ENCODE data around the gene FAM234A.

FAM234A gene

DNA sequence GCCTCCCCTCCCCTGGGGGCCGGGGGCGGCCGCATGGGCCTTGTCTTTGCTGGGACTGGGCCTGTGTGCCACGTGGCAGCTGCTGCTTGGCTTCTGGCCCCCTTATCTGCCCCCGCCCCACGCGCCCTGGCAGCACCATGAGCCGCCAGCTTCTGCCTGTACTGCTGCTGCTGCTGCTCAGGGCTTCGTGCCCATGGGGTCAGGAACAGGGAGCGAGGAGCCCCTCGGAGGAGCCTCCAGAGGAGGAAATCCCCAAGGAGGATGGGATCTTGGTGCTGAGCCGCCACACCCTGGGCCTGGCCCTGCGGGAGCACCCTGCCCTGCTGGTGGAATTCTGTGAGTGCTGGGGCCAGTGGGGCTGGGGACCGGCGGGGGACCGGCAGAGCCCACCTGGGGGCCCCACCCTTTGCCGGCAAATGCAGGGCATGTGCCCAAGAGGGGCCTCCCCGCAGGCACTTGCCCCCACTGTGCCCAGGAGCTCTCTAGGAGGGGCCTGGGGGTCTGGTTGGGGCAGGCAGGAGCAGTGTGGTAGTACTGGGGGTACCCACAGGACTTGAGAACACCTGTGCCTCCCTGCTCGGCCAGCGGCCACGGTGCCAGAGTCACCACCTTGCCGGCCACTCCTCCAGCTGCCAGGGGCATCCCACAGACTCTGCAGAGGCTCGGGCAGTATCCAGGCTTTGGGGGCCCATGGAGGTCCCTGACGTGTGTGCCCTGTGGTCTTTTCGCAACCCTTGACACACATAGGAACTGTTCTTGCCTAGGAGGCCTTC is 48.6 kb downstream of the FAM234A start, which contains the start of gene PDIA2:
PDIA2 (plus strand) TSS at position 132 of the 773 bp plus-strand sequence; CDS start at position 138, 6 bp downstream.
- no peak for DNase-seq

DNA sequence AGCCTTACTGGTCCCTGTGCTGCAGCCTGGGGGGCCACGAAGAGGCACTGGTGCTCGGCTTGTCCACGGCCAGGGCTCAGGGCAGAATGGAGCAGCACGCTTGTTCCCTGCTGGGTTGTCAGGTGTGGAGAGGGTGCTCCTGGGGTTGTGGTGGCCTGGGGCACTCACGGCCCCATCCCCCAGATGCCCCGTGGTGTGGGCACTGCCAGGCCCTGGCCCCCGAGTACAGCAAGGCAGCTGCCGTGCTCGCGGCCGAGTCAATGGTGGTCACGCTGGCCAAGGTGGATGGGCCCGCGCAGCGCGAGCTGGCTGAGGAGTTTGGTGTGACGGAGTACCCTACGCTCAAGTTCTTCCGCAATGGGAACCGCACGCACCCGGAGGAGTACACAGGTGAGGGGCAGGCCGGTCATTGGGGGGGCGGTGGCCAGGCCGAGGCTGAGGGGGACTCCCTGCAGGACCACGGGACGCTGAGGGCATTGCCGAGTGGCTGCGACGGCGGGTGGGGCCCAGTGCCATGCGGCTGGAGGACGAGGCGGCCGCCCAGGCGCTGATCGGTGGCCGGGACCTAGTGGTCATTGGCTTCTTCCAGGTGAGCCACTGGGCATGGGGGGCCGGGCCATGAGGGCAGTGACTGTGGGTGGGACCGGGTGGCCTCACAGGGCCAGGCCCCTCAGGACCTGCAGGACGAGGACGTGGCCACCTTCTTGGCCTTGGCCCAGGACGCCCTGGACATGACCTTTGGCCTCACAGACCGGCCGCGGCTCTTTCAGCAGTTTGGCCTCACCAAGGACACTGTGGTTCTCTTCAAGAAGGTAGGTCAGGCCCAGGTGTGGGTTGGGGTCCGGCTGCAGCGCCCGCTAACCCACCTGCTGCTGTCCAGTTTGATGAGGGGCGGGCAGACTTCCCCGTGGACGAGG is 49.8 kb downstream of the FAM234A start:
- no peak for DNase-seq

GRCh38 chr16:285146-286055 is 50.8 kb downstream of the FAM234A start:
- DNase-seq = no peak

- no peak for DNase-seq
Observed at GRCh38 chr16:286491-287297, 52.1 kb downstream of the FAM234A start.

DNA sequence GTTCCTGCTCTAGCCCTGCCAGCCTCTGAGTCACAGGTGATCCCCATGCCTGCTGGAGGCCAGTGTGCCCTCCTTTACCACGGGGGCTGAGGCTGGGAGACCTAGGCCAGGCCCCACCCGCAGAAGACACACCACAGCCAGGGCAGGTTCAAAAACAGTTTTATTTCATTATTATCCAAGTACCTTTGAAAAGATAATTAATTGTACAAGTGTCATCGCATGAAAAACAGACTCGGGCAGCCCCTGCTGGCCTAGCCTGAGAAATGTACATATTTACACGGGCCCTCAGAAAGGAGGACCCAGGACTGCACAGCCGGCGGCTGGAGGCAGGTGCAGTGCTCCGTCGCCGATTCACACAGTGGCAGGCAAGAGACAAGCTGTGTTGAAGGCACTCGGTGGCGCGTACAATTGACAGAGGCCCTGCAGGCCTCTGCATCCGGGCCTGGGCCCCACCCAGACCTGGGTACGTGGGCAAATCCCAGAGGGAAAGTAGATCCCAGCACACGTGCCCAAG is 52.7 kb downstream of the FAM234A start:
- DNase-seq = no peak

DNA sequence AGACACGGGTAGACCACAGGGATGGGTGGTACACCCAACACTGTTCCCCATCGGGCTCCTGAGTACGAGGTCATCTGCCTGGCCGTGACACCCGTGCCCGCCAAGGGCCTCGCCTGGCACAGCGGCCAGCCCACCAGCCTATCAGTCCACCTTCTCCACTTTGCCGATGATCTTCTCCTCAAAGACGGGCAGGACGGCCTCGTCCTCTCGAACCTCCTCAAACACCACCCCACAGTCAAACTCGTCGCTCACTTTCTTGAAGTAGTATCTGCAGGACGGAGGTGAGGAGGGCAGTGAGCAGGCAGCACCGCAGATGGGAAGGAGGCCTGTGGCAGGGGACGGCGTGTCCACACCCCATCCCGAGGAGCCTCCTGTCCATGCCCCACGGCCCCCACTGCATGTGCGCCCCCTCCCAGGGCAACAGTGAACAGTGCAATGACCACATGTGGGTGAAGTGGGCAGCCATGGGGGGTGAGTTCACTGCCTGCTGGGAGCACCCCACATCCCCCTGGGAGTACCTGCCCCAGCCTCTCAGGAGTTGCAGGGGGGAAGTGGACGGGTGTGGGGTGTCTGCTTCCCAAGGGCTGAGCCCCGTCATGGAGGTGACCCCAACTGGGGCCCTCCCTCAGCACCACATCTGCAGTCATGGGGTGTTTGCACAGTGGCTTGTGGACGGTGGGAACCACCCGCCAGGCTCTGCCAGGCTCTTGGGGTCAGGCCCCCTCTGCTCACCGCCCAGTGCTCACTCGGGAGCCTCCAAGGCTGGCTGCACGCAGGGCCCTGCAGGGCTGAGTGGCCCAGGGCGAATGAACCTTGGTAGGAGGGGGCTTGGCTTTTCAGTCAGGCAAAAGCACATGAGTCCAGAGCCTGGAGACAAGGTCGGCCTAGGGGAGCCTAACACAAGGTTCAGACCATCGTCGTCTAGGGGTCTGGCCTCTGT is 53.6 kb downstream of the FAM234A start:
- no peak for DNase-seq

- DNase-seq = no peak
Observed at GRCh38 chr16:289395-289997, 54.9 kb downstream of the FAM234A start.

DNA sequence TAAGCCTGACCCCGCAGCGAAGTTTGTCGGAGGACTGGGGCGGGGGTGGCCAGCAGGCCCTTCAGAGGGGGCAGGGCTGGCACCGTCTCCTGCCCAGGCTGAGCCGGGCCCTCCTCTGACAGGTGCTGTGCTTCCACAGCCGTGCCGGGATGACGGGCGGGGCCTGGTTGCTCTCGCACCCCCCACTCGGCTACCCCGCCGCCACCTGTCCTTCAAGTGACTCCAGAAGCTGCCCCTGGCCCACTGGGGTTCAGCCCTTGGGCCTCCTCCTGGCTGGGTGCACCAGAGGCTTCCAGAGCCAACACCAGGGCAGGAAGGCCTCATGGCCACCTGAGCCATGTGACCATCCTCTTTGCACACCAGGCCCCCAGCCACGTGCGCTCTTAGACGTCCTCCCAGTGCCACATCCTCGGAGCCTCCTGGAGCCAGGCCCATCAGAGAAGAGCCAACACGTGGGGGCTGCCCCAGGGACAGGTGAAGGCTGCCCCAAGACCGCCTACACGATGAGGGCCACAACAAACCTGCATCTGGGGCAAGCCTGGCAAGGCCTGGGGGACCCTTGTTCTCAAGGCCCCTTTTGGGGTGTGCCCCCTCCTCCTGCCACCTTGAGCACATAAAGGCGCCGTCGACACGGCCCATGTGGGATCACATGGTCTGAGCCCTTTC is 55.5 kb downstream of the FAM234A start:
- DNase-seq = no peak

GRCh38 chr16:290681-291405 is 56.2 kb downstream of the FAM234A start:
- DNase-seq = no peak

GRCh38 chr16:291539-291938 is 56.9 kb downstream of the FAM234A start:
- no peak for DNase-seq

- DNase-seq = no peak
Observed at GRCh38 chr16:293043-293775, 58.6 kb downstream of the FAM234A start.

DNA sequence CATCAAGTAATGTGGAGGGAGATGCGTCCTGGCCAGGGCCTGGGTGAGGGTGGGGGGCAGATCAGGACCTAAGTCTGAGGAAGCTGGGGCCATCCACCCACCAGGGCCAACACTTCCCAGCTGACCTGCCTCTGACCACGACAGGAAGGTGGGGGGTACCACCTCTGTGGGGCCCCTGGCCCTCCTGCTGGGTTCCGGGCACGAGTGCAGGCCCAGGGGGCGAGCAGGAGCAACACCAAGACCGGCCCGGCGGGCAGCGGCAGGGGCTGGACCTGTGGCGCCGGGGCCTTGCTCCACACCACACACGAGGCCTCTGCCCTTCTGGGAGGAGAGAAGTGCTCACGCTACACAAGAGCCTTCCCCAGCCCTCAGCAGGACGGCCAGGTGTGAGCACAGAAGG is 61.7 kb downstream of the FAM234A start:
- no peak for DNase-seq

DNA sequence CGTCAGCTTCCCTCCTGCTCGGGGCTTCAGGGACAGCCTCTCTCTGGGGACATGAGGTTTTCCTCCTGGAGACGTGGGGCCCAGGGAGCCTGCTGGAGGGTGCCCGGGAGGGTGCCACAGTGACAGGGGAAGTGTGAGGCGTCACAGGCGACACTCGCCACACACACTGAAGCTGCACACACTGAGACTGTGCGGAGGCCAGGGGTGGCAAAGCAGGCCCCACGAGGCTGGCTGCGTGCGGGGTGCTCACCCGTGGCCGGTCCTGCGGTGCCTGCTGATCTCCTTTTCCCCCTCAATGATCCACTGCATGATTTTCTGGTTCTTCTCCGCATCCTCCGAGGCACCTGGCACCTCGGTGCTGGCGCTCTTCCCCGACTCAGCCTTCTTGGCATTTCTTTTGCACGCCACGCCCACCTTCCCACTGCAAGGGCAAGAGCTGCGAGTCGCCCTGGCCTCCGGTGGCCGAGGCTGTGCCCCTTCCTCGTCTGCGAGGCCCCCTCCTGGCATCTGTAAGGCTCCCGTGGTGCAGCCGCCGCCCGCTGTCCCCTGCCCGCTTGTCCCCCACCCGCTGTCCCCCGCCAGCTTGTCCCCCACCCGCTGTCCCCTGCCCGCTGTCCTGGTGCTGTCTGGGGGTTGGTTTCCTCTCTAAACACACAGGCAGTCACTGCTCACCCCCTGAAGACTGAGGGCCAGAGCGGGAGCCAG is 62.3 kb downstream of the FAM234A start:
- no peak for DNase-seq

GRCh38 chr16:297832-298231 is 63.2 kb downstream of the FAM234A start:
- DNase-seq = no peak

DNA sequence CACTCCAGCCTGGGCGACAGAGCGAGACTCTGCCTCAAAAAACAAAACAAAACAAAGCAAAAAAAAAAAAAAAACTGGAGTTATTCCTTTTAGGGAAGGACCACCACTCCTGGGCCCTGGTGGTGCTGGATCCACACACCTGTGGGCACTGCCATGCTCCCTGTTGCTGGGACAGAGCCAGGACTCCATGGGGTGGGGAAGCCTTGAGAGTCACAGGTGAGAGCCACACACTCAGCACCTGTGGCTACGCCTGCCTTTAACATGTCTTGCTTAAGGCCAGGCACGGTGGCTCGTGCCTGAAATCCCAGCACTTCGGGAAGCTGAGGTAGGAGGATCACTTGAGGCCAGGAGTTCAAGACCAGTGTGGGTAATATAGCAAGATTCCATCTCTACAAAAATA is 66.6 kb downstream of the FAM234A start:
- no peak for DNase-seq

DNA sequence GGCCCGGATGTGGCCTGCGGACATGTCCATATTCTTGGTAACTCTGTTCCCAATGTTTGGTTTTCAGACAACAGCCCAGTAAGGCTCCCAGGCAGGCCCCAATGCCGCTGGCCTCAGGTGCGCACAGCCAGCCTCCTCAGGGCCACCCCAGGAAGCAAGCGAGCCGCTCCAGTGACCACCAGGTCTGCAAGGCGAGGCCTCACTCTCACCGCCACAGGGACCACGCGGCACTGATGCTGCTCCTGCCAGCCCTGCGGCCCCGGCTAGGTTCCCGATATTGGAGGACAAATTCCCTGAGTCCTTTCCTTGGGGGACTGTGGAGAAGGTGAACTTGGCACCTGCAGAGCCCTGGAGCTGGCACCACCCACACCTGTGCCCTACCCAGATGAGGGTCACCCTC is 67.3 kb downstream of the FAM234A start:
- no peak for DNase-seq

DNA sequence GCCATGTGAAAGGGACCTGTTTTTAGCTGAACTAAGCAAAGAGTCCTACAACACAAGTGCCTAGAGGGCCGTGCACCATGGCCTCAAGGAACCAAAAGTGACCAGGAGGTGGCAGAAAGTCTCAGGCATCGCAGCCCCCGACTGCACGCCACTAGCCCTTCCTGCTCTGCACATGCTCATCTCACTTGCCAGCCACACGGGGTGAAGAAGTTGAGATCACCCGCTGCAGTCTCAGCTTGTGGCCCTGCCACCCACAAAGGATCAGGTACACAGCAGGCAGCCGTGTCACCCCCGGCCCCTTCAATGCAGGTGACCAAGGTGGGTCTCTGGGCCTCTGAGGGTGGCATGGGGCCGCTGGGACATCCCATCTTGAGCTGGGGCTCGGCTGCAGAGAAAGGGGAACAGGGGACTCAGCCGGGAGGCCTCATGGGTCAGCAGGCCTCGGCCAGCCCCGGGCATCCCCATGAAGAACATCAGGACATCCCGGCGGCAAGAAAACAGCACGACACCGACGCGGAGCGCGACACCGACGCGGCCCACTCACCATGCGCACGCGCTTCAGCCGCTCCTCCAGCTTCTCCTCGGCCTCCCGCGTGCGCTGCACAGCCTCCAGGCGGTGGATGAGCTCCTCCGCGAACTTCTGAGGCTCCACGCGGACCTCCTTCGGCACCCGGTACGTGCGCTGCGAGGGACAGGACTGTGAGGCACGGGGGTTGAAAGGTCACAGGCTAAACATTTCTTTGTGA is 69.3 kb downstream of the FAM234A start:
- DNase-seq = no peak
